HepG2 (cell line): ENCODE data around the gene PTPA. TPM values are rescaled to one million over a fixed set of nuclear protein-coding genes. Genes with fewer than 3 reads are reported as not detected.
A peak's percentile ranks its signal among the peaks of the same experiment; 100 is the strongest.
"Not testable (repeated sequence)": the region's sequence is repeated elsewhere in the genome, so short reads cannot be mapped to it uniquely, and the experiment has no call there.

Experiments
- ATAC-seq: fragments of 200-7000 bp; cut with Tn5 transposase; 3 replicates; pipeline ENCODE4 v1.9.1; 2020; ENCODE audit warnings: mild to moderate bottlenecking, moderate library complexity
- BruUV-seq: library from RNA; stranded (reverse); fragments of 400-500 nt; replicated peaks from 2 replicates; lab custom pipeline; 2021; lab: Mats Ljungman, UMichigan
- CTCF ChIA-PET: fragments of 300-600 bp; formaldehyde crosslinking; extraction: SDS; loops from one replicate; lab custom pipeline; 2021; ENCODE audit warnings: low total read pairs, inconsistent platforms, low intra/inter-chr PET ratio; lab: Yijun Ruan, JAX
- POLR2A ChIA-PET: fragments of 350-600 bp; sonication (Branson Sonifier 250); formaldehyde crosslinking; loops from one replicate; lab custom pipeline; 2020; ENCODE audit warnings: antibody characterized with exemption, inconsistent platforms; lab: Yijun Ruan, JAX
- DNase-seq: peaks from one replicate; pipeline ENCODE4 v3.0.0-alpha.2; 2015; ENCODE audit warnings: low spot score
- FAIRE-seq: peaks from 3 replicates; lab custom pipeline; 2011; peaks lifted over from hg19 to GRCh38; lab: Jason Lieb, UNC
- H2AFZ ChIP-seq: one replicate; pipeline ENCODE4 v1.6.1; 2011; ENCODE audit warnings: low read length, inconsistent platforms
- H3K27ac ChIP-seq: fragments of 300-600 bp; 3 replicates; pipeline ENCODE4 v1.8.0; 2011; ENCODE audit warnings: mixed run types, mild to moderate bottlenecking, mixed read lengths, low read length, inconsistent platforms; ENCODE audit not compliant: insufficient read depth; ENCODE audit errors: extremely low read length
- H3K27me3 ChIP-seq, 2 experiments: fragments of 200-600 bp in 1 of 2; 2 replicates in 1 of 2; 3 replicates in 1 of 2; pipeline versions ENCODE4 v1.6.0 to v1.8.0; 2011; ENCODE audit warnings: low read length in 2 of 2, mild to moderate bottlenecking in 2 of 2, moderate library complexity in 2 of 2, inconsistent platforms in 1 of 2; ENCODE audit not compliant: insufficient read depth in 2 of 2, control insufficient read depth in 1 of 2
- H3K36me3 ChIP-seq, 2 experiments: fragments of 200-600 bp in 1 of 2; replicated peaks in 1 of 2; 2 replicates in 1 of 2; 3 replicates in 1 of 2; pipeline versions ENCODE4 v1.5.1 to v1.8.0; 2011; ENCODE audit warnings: low read length in 2 of 2, inconsistent platforms in 1 of 2; ENCODE audit not compliant: insufficient read depth in 2 of 2, control insufficient read depth in 1 of 2
- H3K4me1 ChIP-seq: 2 replicates; pipeline ENCODE4 v1.5.1; 2012; ENCODE audit warnings: low read length, inconsistent platforms; ENCODE audit not compliant: insufficient read depth
- H3K4me2 ChIP-seq: 2 replicates; pipeline ENCODE4 v1.6.0; 2011; ENCODE audit warnings: low read depth, low read length, inconsistent platforms
- H3K4me3 ChIP-seq, 3 experiments: fragments of 200-600 bp in 1 of 3; sonication (generic), shearing (Covaris generic) in 1 of 3; replicated peaks in 1 of 3; 2 replicates each; pipeline ENCODE4 v1.5.1; 2011 to 2016; ENCODE audit warnings: low read length in 3 of 3, inconsistent platforms in 2 of 3, low read depth in 2 of 3, mild to moderate bottlenecking in 2 of 3, control low read depth in 1 of 3, mixed read lengths in 1 of 3; ENCODE audit not compliant: insufficient read depth in 1 of 3
- H3K79me2 ChIP-seq: one replicate; pipeline ENCODE4 v1.6.1; 2011; ENCODE audit warnings: low read length, inconsistent platforms; ENCODE audit not compliant: insufficient read depth
- H3K9ac ChIP-seq: 2 replicates; pipeline ENCODE4 v1.6.0; 2011; ENCODE audit warnings: mild to moderate bottlenecking, low read depth, low read length, inconsistent platforms; ENCODE audit not compliant: insufficient read depth
- H3K9me3 ChIP-seq: 2 replicates; pipeline ENCODE4 v1.5.1; 2012; ENCODE audit warnings: mild to moderate bottlenecking, low read length
- H4K20me1 ChIP-seq: 2 replicates; pipeline ENCODE4 v1.6.0; 2011; ENCODE audit warnings: inconsistent platforms, mild to moderate bottlenecking, low read length, moderate library complexity; ENCODE audit not compliant: insufficient read depth
- FOXO1 ChIP-seq: sonication (generic); formaldehyde crosslinking; IDR thresholded peaks from 2 replicates; pipeline ENCODE4 v1.4.0; 2020; ENCODE audit warnings: missing genetic modification reagents
- ZNF121 ChIP-seq: sonication (generic); formaldehyde crosslinking; IDR thresholded peaks from 2 replicates; pipeline ENCODE4 v1.5.0; 2020; ENCODE audit warnings: mild to moderate bottlenecking, missing genetic modification reagents
- WGBS: methylation state at CpG from one replicate; pipeline ENCODE4 v1.1.6; 2017; ENCODE audit warnings: low lambda C conversion rate; 5-methylcytosine and 5-hydroxymethylcytosine counted together
- in situ Hi-C: cut with HindIII; loops from 2 replicates; pipeline ENCODE4 v1.10.0; 2017; ENCODE audit warnings: low pct_unique_long_range_greater_than_20kb; ENCODE audit not compliant: extremely low pct_ligation_motif_present
- intact Hi-C: fragments of 100-400 bp; cut with micrococcal nuclease; formaldehyde crosslinking; loops from one replicate; pipeline ENCODE4 v1.10.0; 2022; ENCODE audit not compliant: unreplicated experiment
- polyA plus RNA-seq, 8 experiments: library from polyadenylated mRNA; depleted of rRNA in 3 of 8; stranded (reverse) in 7 of 8; unstranded in 1 of 8; fragments of >200 nt; fragmentation: Illumina TruSeq in 4 of 8; extraction: Trizol in 4 of 8; gene quantifications; 2 replicates each; pipeline versions ENCODE4 v1.2.1 to v1.2.3, GENCODE V29; 2011 to 2016; ENCODE audit warnings: low read depth in 4 of 8, missing spikeins in 1 of 8, mixed read lengths in 1 of 8; ENCODE audit not compliant: insufficient read depth in 1 of 8
- total RNA-seq, 5 experiments: library from RNA; depleted of rRNA; stranded (reverse); fragments of >200 nt; fragmentation: Illumina TruSeq; extraction: Trizol; gene quantifications; 2 replicates each; pipeline ENCODE4 v1.2.3, GENCODE V29; 2016; ENCODE audit warnings: low read depth in 1 of 5

PTPA gene
- total and polyA plus RNA-seq, 2 of the 13 experiments (the other 11 are each of a cell fraction or from before 2014, with no cell fraction given): 79.3 to 105 TPM

GRCh38 chr9:129122133-129122532 lies 10.9 kb downstream of the PTPA start:
- POLR2A ChIA-PET: no interaction called here
- in situ Hi-C loops: no loop called here
- no TSS peak for BruUV-seq

DNA sequence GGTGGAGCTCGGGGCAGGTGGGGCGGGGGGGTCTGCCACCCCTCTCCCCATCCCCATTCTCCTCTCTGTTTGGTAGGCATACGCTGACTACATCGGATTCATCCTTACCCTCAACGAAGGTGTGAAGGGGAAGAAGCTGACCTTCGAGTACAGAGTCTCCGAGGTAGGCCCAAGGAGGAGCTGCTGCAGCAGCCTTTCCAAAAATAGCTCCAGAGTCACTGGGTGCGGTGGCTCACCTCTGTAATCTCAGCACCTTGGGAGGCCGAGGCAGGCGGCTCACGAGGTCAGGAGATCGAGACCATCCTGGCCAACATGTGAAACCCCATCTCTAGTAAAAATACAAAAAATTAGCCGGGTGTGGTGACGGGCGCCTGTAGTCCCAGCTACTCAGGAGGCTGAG lies 11.8 kb downstream of the PTPA start:
- intact Hi-C loops, H3K27ac ChIP-seq, H2AFZ ChIP-seq, in situ Hi-C loops, H3K27me3 ChIP-seq, FAIRE-seq, ATAC-seq, H4K20me1 ChIP-seq, BruUV-seq, H3K9me3 ChIP-seq, H3K4me2 ChIP-seq, CTCF ChIA-PET, DNase-seq, H3K9ac ChIP-seq, H3K4me3 ChIP-seq: not testable (repeated sequence)
- POLR2A ChIA-PET: interaction anchor here (1.6 kb wide), 1 partner anchor 11 kb away, joined by 3 read pairs; no protein-coding TSS in a partner anchor
- Histone ChIP-seq H3K79me2 (peaks cover 14% of the 10 kb centered on the region), H3K4me1 (peaks cover 19% of the 10 kb centered on the region), H3K36me3 (peaks cover 21 to 68% of the 10 kb centered on the region in 2 experiments)
- WGBS: 90% methylated on average over 15 of the region's 15 CpGs

More at GRCh38 chr9:129122133-129122532, 10.9 kb downstream of the PTPA start:
- 100% methylated on average over 1 of the region's 1 CpG for WGBS
- FAIRE-seq: no peak
- peaks cover 18% of the 10 kb centered on the region for H3K79me2 ChIP-seq
- no peaks in the 10 kb centered on the region for H4K20me1 ChIP-seq
- H3K27ac ChIP-seq: no peak overlapping the region
- ATAC-seq: no peak
- DNase-seq: no peak
- CTCF ChIA-PET: no interaction called here
- H3K4me3 ChIP-seq: no peak overlapping the region
- intact Hi-C loops: no loop called here
- H3K36me3 ChIP-seq: peaks cover 21 to 59% of the 10 kb centered on the region in 2 experiments; a peak in 4 of 5 replicates
- 0 out of 2 replicates have a peak, but pooled peaks have one; percentile 19 for TF ChIP-seq ZNF121 (CRISPR knock-in tag)
- TF ChIP-seq FOXO1 (CRISPR knock-in tag): no peak
- H3K4me1 ChIP-seq: peaks cover 19% of the 10 kb centered on the region
- no peaks in the 10 kb centered on the region for H3K27me3 ChIP-seq
- no peak overlapping the region for H3K9ac ChIP-seq
- no peak overlapping the region for H2AFZ ChIP-seq
- no peak overlapping the region for H3K4me2 ChIP-seq
- no peaks in the 10 kb centered on the region for H3K9me3 ChIP-seq
